ENCODE data around the gene KDM5C.

DNA sequence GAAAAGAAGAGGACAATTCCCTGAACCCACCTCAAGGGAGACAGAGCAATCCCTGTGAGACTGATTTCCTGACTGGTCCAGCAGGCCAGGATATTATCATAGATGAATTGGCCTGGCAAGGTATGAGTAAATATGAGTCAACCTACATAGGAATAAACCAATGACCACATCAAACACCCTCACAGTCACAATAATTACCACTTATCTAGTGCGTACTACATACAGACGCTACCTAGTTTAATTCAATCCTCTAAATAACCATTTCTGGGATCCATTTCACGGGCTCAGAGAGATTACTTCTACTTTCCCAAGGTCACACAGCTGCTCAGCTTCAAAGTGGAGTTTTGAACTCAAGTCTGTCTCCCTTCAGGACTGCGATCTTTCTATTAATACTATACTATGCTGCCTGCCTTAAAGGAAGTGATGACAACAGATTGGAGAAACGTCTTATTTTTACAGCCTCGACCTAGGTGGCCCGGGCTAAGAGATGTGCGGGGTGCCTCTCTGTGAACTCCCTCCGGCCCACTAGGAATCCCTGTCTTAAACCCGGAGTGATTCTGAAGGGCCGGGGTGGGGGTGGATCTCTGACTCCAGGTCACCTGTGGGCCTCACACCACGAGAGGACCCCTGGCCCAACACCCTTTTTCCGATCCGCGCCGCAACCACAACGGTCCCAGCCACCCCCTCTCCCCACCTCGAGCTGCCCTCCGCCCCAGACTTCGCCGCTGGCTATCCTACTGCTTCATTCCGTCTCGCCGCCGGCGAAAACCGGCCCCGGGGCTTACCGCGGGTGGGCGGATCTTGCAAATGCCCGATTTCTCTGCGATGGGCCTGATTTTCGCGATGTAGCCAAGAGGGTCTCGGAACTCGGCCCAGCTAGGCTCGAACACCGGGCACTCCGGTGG is 800 bp downstream of the KDM5C start:
- TF ChIP-seq, protein P1, sequence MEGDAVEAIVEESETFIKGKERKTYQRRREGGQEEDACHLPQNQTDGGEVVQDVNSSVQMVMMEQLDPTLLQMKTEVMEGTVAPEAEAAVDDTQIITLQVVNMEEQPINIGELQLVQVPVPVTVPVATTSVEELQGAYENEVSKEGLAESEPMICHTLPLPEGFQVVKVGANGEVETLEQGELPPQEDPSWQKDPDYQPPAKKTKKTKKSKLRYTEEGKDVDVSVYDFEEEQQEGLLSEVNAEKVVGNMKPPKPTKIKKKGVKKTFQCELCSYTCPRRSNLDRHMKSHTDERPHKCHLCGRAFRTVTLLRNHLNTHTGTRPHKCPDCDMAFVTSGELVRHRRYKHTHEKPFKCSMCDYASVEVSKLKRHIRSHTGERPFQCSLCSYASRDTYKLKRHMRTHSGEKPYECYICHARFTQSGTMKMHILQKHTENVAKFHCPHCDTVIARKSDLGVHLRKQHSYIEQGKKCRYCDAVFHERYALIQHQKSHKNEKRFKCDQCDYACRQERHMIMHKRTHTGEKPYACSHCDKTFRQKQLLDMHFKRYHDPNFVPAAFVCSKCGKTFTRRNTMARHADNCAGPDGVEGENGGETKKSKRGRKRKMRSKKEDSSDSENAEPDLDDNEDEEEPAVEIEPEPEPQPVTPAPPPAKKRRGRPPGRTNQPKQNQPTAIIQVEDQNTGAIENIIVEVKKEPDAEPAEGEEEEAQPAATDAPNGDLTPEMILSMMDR (conservative IDR thresholded peaks at IDR 0.05 in 1 of 2, IDR thresholded peaks at IDR 0.05 in 1 of 2; ENCODE audit: low read depth in 1 of 2, low read length in 2 of 2) = no peak
- no peak for TF ChIP-seq EZH2 (IDR thresholded peaks at IDR 0.05; ENCODE audit: low read length, missing control alignments)

Measured in fibroblast of lung (primary cell).